HepG2 (cell line): Measurements from ENCODE around the gene FAM229A. TPM values are rescaled to one million over a fixed set of nuclear protein-coding genes. Genes with fewer than 3 reads are reported as not detected.

Source experiments
- AGO2 ChIP-seq: fragments of 200-400 bp; formaldehyde crosslinking; optimal IDR thresholded peaks from 2 replicates; pipeline ENCODE3; 2017; ENCODE audit warnings: mild to moderate bottlenecking, low read depth, low read length, moderate library complexity
- FLYWCH1 ChIP-seq: sonication (generic); formaldehyde crosslinking; IDR thresholded peaks from 2 replicates; pipeline ENCODE4 v1.8.1; 2023; ENCODE audit warnings: mild to moderate bottlenecking, missing genetic modification reagents
- GABPB1 ChIP-seq: IDR thresholded peaks from 2 replicates; pipeline ENCODE4 v1.6.1; 2016; ENCODE audit warnings: mild to moderate bottlenecking, missing genetic modification reagents, moderate library complexity, missing compliant biosample characterization
- HES4 ChIP-seq: sonication (generic); formaldehyde crosslinking; IDR thresholded peaks from 2 replicates; pipeline ENCODE4 v1.9.0; 2021; ENCODE audit warnings: mild to moderate bottlenecking, missing genetic modification reagents, borderline replicate concordance
- KAT8 ChIP-seq: IDR thresholded peaks from 2 replicates; pipeline ENCODE4 v1.6.1; 2016; ENCODE audit warnings: missing genetic modification reagents, missing compliant biosample characterization
- KDM2A ChIP-seq: sonication (generic); formaldehyde crosslinking; IDR thresholded peaks from 2 replicates; pipeline ENCODE4 v1.4.0; 2020; ENCODE audit warnings: low read depth, missing genetic modification reagents, borderline replicate concordance
- MEIS2 ChIP-seq: sonication (generic); formaldehyde crosslinking; IDR thresholded peaks from 2 replicates; pipeline ENCODE4 v1.9.0; 2021; ENCODE audit warnings: mild to moderate bottlenecking, missing genetic modification reagents
- NR2C2 ChIP-seq: sonication (generic); formaldehyde crosslinking; IDR thresholded peaks from 2 replicates; pipeline ENCODE4 v1.4.0; 2020; ENCODE audit warnings: missing genetic modification reagents, mild to moderate bottlenecking, moderate library complexity, borderline replicate concordance
- REPIN1 ChIP-seq: sonication (generic); formaldehyde crosslinking; IDR thresholded peaks from 2 replicates; pipeline ENCODE4 v1.8.0; 2022; ENCODE audit warnings: missing genetic modification reagents, low read depth, mild to moderate bottlenecking, borderline replicate concordance
- TAF15 ChIP-seq: fragments of 200-400 bp; formaldehyde crosslinking; IDR thresholded peaks from one replicate; pipeline ENCODE4 v1.6.1; 2018; ENCODE audit warnings: mild to moderate bottlenecking, low read depth, low read length; ENCODE audit not compliant: poor library complexity, severe bottlenecking
- ZFP41 ChIP-seq: sonication (generic); formaldehyde crosslinking; IDR thresholded peaks from 2 replicates; pipeline ENCODE4 v1.4.0; 2020; ENCODE audit warnings: mild to moderate bottlenecking, missing genetic modification reagents, borderline replicate concordance
- ZNF251 ChIP-seq: sonication (generic); formaldehyde crosslinking; IDR thresholded peaks from 2 replicates; pipeline ENCODE4 v1.9.0; 2021; ENCODE audit warnings: mild to moderate bottlenecking, missing genetic modification reagents
- ZNF343 ChIP-seq: sonication (generic); formaldehyde crosslinking; IDR thresholded peaks from 2 replicates; pipeline ENCODE4 v1.4.0; 2020; ENCODE audit warnings: mild to moderate bottlenecking, missing genetic modification reagents
- ZNF550 ChIP-seq: sonication (generic); formaldehyde crosslinking; IDR thresholded peaks from 2 replicates; pipeline ENCODE4 v1.4.0; 2020; ENCODE audit warnings: mild to moderate bottlenecking, missing genetic modification reagents, borderline replicate concordance
- ZNF614 ChIP-seq: IDR thresholded peaks from 2 replicates; pipeline ENCODE4 v1.6.1; 2018; ENCODE audit warnings: missing biosample characterization, missing genetic modification reagents, inconsistent platforms, borderline replicate concordance
- polyA plus RNA-seq, 8 experiments: library from polyadenylated mRNA; depleted of rRNA in 3 of 8; stranded (reverse) in 7 of 8; unstranded in 1 of 8; fragments of >200 nt; fragmentation: Illumina TruSeq in 4 of 8; extraction: Trizol in 4 of 8; gene quantifications; 2 replicates each; pipeline versions ENCODE4 v1.2.1 to v1.2.3, GENCODE V29; 2011 to 2016; ENCODE audit warnings: low read depth in 4 of 8, missing spikeins in 1 of 8, mixed read lengths in 1 of 8; ENCODE audit not compliant: insufficient read depth in 1 of 8
- total RNA-seq, 5 experiments: library from RNA; depleted of rRNA; stranded (reverse); fragments of >200 nt; fragmentation: Illumina TruSeq; extraction: Trizol; gene quantifications; 2 replicates each; pipeline ENCODE4 v1.2.3, GENCODE V29; 2016; ENCODE audit warnings: low read depth in 1 of 5
- TF ChIP-seq, protein P1 (sequence below): sonication (generic); formaldehyde crosslinking; IDR thresholded peaks from 2 replicates; pipeline ENCODE4 v1.8.0; 2022; ENCODE audit warnings: mild to moderate bottlenecking, missing genetic modification reagents; ENCODE audit not compliant: insufficient replicate concordance
- TF ChIP-seq, protein P2 (sequence below): sonication (generic); formaldehyde crosslinking; IDR thresholded peaks from 2 replicates; pipeline ENCODE4 v1.4.0; 2020; ENCODE audit warnings: low read depth, mild to moderate bottlenecking, missing genetic modification reagents
- TF ChIP-seq, protein P3 (sequence below): sonication (generic); formaldehyde crosslinking; IDR thresholded peaks from 2 replicates; pipeline ENCODE4 v1.4.0; 2020; ENCODE audit warnings: missing genetic modification reagents
- TF ChIP-seq, protein P4 (sequence below): sonication (generic); formaldehyde crosslinking; IDR thresholded peaks from 2 replicates; pipeline ENCODE4 v1.4.0; 2020; ENCODE audit warnings: missing genetic modification reagents
- TF ChIP-seq, protein P5 (sequence below): sonication (generic); formaldehyde crosslinking; IDR thresholded peaks from 2 replicates; pipeline ENCODE4 v1.5.1; 2020; ENCODE audit warnings: mild to moderate bottlenecking, missing genetic modification reagents, moderate library complexity

Gene FAM229A
- total and polyA plus RNA-seq, 2 of the 13 experiments (the other 11 are each of a cell fraction or from before 2014, with no cell fraction given): 3.2 to 17.6 TPM

DNA sequence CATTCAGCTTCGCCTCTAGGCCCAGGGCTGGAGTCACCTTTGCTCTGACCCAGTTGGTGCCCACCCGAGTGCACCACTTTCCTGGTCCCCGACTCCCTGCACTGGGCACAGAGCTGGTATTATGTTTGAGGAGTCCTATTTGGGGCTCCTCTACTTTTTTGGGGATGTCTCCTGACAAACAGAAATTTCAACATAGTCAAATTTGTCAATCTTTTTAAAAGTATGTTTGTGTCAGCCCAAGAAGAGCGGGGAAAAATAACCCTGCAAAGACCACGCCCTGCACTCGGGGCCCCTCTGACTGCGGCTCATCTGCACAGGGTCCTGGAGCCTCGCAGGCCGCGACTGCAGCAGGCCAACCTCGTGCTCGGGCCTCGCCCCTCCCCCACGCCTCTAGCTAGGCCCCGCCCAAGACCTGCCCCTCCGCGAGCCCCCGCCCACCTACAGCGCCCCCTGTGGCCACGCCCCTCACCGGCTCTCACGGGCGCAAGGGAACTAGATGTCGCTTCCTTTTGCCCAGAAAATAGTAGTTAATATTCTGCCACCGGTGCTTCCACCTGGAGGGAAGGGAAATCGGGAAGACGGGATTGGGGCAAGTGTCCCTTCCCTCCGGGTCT lies 11.4 kb downstream of the FAM229A start (continued):
- no peak for TF ChIP-seq TAF15
- TF ChIP-seq, protein P1, sequence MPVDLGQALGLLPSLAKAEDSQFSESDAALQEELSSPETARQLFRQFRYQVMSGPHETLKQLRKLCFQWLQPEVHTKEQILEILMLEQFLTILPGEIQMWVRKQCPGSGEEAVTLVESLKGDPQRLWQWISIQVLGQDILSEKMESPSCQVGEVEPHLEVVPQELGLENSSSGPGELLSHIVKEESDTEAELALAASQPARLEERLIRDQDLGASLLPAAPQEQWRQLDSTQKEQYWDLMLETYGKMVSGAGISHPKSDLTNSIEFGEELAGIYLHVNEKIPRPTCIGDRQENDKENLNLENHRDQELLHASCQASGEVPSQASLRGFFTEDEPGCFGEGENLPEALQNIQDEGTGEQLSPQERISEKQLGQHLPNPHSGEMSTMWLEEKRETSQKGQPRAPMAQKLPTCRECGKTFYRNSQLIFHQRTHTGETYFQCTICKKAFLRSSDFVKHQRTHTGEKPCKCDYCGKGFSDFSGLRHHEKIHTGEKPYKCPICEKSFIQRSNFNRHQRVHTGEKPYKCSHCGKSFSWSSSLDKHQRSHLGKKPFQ (CRISPR knock-in tag): no peak
- no peak for TF ChIP-seq ZNF614 (CRISPR knock-in tag)
- TF ChIP-seq KAT8 (CRISPR knock-in tag): peak; percentile 60; the same call in 1 of the 2 replicates
- no peak for TF ChIP-seq ZFP41 (CRISPR knock-in tag)
- peak; percentile 82 for TF ChIP-seq MEIS2 (CRISPR knock-in tag)
- TF ChIP-seq, protein P2, sequence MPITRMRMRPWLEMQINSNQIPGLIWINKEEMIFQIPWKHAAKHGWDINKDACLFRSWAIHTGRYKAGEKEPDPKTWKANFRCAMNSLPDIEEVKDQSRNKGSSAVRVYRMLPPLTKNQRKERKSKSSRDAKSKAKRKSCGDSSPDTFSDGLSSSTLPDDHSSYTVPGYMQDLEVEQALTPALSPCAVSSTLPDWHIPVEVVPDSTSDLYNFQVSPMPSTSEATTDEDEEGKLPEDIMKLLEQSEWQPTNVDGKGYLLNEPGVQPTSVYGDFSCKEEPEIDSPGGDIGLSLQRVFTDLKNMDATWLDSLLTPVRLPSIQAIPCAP (CRISPR knock-in tag): no peak
- TF ChIP-seq, protein P3, sequence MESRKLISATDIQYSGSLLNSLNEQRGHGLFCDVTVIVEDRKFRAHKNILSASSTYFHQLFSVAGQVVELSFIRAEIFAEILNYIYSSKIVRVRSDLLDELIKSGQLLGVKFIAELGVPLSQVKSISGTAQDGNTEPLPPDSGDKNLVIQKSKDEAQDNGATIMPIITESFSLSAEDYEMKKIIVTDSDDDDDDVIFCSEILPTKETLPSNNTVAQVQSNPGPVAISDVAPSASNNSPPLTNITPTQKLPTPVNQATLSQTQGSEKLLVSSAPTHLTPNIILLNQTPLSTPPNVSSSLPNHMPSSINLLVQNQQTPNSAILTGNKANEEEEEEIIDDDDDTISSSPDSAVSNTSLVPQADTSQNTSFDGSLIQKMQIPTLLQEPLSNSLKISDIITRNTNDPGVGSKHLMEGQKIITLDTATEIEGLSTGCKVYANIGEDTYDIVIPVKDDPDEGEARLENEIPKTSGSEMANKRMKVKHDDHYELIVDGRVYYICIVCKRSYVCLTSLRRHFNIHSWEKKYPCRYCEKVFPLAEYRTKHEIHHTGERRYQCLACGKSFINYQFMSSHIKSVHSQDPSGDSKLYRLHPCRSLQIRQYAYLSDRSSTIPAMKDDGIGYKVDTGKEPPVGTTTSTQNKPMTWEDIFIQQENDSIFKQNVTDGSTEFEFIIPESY: peak; percentile 75
- TF ChIP-seq ZNF251: no peak
- peak; percentile 76 for TF ChIP-seq GABPB1 (CRISPR knock-in tag)
- TF ChIP-seq REPIN1 (CRISPR knock-in tag): no peak
- TF ChIP-seq KDM2A (CRISPR knock-in tag): peak; percentile 76; the same call in 1 of the 2 replicates
- no peak for TF ChIP-seq ZNF550 (CRISPR knock-in tag)
- no peak for TF ChIP-seq FLYWCH1 (CRISPR knock-in tag)
- TF ChIP-seq ZNF343 (CRISPR knock-in tag): peak; percentile 27; the same call in 1 of the 2 replicates
- TF ChIP-seq NR2C2 (CRISPR knock-in tag): no peak
- TF ChIP-seq, protein P4, sequence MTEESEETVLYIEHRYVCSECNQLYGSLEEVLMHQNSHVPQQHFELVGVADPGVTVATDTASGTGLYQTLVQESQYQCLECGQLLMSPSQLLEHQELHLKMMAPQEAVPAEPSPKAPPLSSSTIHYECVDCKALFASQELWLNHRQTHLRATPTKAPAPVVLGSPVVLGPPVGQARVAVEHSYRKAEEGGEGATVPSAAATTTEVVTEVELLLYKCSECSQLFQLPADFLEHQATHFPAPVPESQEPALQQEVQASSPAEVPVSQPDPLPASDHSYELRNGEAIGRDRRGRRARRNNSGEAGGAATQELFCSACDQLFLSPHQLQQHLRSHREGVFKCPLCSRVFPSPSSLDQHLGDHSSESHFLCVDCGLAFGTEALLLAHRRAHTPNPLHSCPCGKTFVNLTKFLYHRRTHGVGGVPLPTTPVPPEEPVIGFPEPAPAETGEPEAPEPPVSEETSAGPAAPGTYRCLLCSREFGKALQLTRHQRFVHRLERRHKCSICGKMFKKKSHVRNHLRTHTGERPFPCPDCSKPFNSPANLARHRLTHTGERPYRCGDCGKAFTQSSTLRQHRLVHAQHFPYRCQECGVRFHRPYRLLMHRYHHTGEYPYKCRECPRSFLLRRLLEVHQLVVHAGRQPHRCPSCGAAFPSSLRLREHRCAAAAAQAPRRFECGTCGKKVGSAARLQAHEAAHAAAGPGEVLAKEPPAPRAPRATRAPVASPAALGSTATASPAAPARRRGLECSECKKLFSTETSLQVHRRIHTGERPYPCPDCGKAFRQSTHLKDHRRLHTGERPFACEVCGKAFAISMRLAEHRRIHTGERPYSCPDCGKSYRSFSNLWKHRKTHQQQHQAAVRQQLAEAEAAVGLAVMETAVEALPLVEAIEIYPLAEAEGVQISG: 0 out of 2 replicates have a peak, but pooled peaks have one; percentile 53
- peak; percentile 74; the same call in 1 of the 2 replicates for TF ChIP-seq HES4 (CRISPR knock-in tag)
- no peak for TF ChIP-seq AGO2
- TF ChIP-seq, protein P5, sequence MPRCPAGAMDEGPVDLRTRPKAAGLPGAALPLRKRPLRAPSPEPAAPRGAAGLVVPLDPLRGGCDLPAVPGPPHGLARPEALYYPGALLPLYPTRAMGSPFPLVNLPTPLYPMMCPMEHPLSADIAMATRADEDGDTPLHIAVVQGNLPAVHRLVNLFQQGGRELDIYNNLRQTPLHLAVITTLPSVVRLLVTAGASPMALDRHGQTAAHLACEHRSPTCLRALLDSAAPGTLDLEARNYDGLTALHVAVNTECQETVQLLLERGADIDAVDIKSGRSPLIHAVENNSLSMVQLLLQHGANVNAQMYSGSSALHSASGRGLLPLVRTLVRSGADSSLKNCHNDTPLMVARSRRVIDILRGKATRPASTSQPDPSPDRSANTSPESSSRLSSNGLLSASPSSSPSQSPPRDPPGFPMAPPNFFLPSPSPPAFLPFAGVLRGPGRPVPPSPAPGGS (CRISPR knock-in tag): no peak; the same call in 1 of the 2 replicates
